Eye (tissue), 1 donor: ENCODE data around the gene C12orf57.

ENCODE experiments used
- DNase-seq: peaks from one replicate; pipeline ENCODE4 v3.0.0-alpha.2; 2015

C12orf57 gene

GRCh38 chr12:6954316-6955107 is 10.7 kb downstream of the C12orf57 start:
- no peak for DNase-seq

- no peak for DNase-seq
Observed at GRCh38 chr12:6955108-6956020, 11.5 kb downstream of the C12orf57 start.

DNA sequence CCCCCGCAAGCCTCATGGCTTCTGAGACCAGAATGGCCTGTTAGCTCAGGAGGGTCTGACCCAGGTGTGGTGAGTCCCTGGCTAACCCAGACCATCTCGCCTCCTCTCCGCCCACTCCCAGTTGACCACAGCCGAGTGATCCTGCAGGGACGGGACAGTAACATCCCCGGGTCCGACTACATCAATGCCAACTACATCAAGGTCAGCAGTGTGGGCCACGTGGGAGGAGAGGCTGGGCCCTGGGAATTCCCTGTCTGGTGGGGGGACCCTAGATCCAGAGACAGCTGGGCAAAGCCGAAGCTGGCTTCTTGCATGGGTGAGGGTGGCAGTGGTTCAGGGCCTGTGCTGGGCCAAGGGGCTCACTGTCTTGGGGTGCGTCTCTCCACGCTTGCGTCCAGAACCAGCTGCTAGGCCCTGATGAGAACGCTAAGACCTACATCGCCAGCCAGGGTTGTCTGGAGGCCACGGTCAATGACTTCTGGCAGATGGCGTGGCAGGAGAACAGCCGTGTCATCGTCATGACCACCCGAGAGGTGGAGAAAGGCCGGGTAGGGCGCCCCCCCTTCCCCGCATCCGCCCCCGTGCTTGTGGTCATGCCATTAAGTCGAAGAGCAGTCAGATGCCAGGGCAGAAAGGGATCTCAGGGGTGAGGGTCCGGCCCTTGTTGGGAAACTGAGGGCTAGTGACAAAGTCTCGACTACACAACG is 12.4 kb downstream of the C12orf57 start:
- DNase-seq = no peak

GRCh38 chr12:6957151-6957701 is 13.4 kb downstream of the C12orf57 start:
- DNase-seq = no peak

GRCh38 chr12:6957741-6958608 is 14.2 kb downstream of the C12orf57 start:
- DNase-seq = no peak

DNA sequence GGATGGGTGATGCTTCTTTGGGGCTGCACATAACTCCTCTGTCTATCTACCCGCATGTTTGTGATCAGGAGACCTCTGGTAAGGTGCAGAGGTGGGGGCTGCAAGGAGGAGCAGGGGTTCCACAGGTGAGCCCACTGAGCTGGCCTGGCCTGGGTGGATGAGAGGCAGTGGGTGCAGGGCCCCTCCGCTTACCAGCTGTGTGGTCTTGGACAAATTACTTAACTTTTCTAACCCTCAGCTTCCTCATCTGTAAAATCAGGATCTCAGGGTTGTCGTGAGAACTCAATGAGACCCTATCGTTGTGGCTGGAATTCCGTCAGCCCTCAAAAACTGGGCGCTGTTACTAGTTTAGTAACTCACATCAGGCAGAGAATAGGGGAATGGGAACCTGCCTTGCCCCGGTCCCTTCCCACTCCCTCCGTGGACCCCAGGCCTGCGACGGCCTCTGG is 14.8 kb downstream of the C12orf57 start:
- no peak for DNase-seq

- no peak for DNase-seq
Observed at GRCh38 chr12:6959058-6959804, 15.4 kb downstream of the C12orf57 start.

- no peak for DNase-seq
Observed at GRCh38 chr12:6959805-6960592, 16.2 kb downstream of the C12orf57 start.

GRCh38 chr12:6960593-6961277 is 16.9 kb downstream of the C12orf57 start:
- no peak for DNase-seq

DNA sequence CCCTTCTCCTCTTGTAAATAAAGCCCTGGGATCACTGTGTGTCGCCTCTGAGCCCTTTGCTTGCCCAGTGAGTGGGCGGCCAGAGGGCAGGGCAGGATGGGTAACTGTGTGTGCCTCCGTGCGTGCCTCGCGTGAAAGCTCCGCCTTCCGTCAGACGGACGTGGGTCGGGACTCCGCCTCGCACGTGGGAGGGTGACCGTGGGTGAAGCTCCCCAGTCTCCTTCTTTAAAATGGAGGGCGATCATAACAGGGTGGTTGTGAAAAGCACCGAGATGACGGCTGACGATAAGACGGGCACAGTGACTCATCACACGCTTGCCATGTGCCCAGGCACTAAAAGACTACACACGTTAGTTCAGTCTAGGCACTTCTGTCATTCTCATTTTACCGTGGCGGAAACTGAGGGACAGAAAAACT is 17.5 kb downstream of the C12orf57 start:
- no peak for DNase-seq

- DNase-seq = peak; percentile 80
Observed at GRCh38 chr12:6961695-6962284, 18.0 kb downstream of the C12orf57 start.

DNA sequence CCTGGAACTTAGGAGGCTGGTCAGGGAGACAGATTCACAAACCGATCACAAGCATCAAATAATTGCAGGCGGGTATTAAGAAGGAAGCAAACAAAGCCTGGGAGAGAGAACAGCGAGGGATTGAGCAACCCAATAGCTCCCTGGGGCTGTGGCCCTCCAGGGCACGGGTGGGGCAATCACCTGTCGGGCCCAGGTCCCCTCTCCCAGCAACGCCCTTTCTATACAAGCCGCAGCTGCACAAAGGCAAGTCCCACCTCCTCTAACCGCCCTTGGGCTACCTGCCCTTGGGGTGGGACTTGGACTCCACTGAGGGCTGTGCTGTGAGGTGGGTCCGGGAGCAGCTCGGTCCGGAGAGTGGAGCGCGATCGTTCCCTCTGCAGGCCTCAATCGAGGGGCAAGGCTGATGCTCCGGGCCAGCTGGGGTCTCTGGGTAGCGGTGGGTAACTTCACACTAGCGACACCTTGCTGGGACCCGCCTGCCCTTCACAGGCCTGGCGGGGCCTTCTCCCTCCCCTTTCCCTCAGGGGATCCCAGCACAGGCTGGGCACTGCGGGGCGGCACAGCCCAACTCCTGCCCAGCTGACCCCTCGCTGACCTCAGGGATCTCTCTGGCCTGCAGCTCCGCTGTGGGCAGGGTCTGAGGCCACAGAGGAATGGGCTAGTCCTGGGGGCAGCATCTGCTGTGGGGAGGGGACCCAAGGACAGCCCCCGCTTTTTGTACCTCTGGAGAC is 18.6 kb downstream of the C12orf57 start:
- DNase-seq = no peak

GRCh38 chr12:6963016-6963731 is 19.4 kb downstream of the C12orf57 start:
- peak; percentile 33 for DNase-seq

- no peak for DNase-seq
Observed at GRCh38 chr12:6963791-6964413, 20.1 kb downstream of the C12orf57 start.

DNA sequence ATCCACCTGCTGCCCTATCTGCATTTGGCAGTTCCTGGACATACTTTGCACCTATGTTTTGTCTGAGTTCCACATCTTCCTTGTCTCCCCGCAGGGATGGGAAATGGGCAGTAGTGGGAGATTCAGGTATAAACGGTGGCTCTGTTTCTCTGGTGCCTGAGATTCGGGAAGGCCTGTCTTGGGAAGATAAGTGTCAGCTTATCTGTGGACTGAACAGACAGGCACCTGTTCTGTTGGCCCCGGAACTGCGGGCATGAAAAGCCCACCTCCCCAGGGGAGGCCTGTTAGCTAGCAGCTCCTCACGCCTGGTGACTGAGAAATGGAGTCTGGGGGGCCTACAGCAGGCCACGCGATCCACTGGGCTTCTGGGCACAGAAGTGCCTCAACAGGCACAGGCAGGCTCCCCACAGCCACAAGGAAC is 20.8 kb downstream of the C12orf57 start:
- DNase-seq = no peak

DNA sequence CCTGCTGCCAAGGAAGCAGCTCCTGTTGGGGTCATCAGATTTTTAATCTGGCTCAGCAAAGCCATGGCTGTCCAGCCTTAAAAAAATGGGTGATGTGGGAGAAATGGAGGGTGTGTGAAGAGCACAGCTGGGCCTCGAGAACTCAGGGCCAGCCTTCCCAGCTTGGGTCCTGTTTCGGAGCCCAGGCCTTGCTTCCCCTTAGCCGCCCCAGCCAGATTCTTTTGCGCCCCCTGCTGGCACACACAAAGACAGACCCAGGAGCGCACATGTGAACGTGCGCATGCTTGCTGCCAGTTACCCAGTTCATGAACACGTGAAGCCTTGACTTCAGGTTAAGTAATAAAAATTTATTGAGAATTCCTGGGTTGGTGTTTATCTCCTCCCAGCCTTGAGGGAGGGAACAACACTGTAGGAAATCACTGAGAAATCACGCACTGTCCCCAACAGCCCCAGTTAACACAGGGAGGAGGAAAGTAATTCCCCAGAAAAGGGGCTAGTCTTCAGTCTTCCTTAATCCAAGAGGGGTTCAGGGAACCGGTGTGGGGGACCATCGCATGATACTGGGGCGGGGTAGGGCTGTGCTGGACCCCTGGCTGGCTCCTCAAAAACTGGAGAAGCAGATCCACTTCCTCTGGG is 21.3 kb downstream of the C12orf57 start:
- DNase-seq = peak; percentile 95

DNA sequence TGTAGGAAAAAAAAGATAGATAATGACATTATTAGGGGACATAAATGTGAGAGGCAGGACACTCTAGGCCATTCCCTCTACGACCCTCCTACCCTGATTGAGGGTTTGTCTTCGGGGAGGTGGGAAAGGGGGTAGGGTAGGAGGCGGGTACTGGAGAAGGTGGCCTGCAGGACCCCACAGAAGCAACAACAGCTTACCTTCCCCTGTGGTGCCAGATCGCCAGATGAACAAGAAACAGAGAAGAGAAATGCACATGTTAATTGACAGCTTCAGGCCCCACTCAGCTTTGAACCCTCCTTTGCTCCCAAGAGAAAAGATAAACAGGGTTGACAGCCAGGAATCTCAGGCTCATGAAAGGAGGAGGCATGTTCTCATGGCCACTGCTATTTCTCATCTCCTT is 21.9 kb downstream of the C12orf57 start:
- DNase-seq = no peak
